BLaER1 (cell line): ENCODE measurements around the gene BSND.

Source experiments
- H3K27ac ChIP-seq: shearing (Covaris generic); formaldehyde crosslinking; 2 replicates; pipeline ENCODE4 v1.8.1; 2022
- H3K27me3 ChIP-seq: shearing (Covaris generic); formaldehyde crosslinking; 2 replicates; pipeline ENCODE4 v1.8.1; 2022
- H3K36me3 ChIP-seq: shearing (Covaris generic); formaldehyde crosslinking; 2 replicates; pipeline ENCODE4 v1.8.1; 2022
- H3K4me1 ChIP-seq: shearing (Covaris generic); formaldehyde crosslinking; 2 replicates; pipeline ENCODE4 v1.8.1; 2022
- H3K4me2 ChIP-seq: shearing (Covaris generic); formaldehyde crosslinking; 2 replicates; pipeline ENCODE4 v1.8.1; 2022
- H3K4me3 ChIP-seq: shearing (Covaris generic); formaldehyde crosslinking; 2 replicates; pipeline ENCODE4 v1.8.1; 2022
- H3K9ac ChIP-seq: shearing (Covaris generic); formaldehyde crosslinking; 2 replicates; pipeline ENCODE4 v1.8.1; 2022
- H3K9me3 ChIP-seq: shearing (Covaris generic); formaldehyde crosslinking; 2 replicates; pipeline ENCODE4 v1.8.1; 2022
- H4K20me1 ChIP-seq: shearing (Covaris generic); formaldehyde crosslinking; 2 replicates; pipeline ENCODE4 v1.8.1; 2022
- Cebpa-rat ChIP-seq: shearing (Covaris generic); IDR thresholded peaks from 2 replicates; pipeline ENCODE4 v1.8.1; 2022

The BSND gene

GRCh38 chr1:55052221-55053142 lies 53.7 kb downstream of the BSND start:
- no peaks in the 10 kb centered on the region for H3K27me3 ChIP-seq
- H3K4me3 ChIP-seq, result no peak overlapping the region
- H4K20me1 ChIP-seq, result no peaks in the 10 kb centered on the region
- no peak overlapping the region for H3K27ac ChIP-seq
- H3K9me3 ChIP-seq, result no peaks in the 10 kb centered on the region
- no peak overlapping the region for H3K9ac ChIP-seq
- TF ChIP-seq Cebpa-rat, result no peak
- H3K4me2 ChIP-seq, result no peak overlapping the region
- H3K4me1 ChIP-seq, result 0 out of 2 replicates have a peak, but pooled peaks cover 6% of the 10 kb centered on the region
- H3K36me3 ChIP-seq, result no peaks in the 10 kb centered on the region

- H3K4me1 ChIP-seq, result 0 out of 2 replicates have a peak, but pooled peaks cover 6% of the 10 kb centered on the region
- H3K9me3 ChIP-seq, result no peaks in the 10 kb centered on the region
- H3K36me3 ChIP-seq, result no peaks in the 10 kb centered on the region
- no peak overlapping the region for H3K4me3 ChIP-seq
- TF ChIP-seq Cebpa-rat, result no peak
- no peak overlapping the region for H3K4me2 ChIP-seq
- no peaks in the 10 kb centered on the region for H3K27me3 ChIP-seq
- H4K20me1 ChIP-seq, result no peaks in the 10 kb centered on the region
- no peak overlapping the region for H3K27ac ChIP-seq
- no peak overlapping the region for H3K9ac ChIP-seq
Observed at GRCh38 chr1:55053265-55053954, 54.7 kb downstream of the BSND start.

GRCh38 chr1:55054396-55054795 lies 55.7 kb downstream of the BSND start:
- H3K36me3 ChIP-seq, result no peaks in the 10 kb centered on the region
- no peak overlapping the region for H3K27ac ChIP-seq
- TF ChIP-seq Cebpa-rat, result no peak
- no peaks in the 10 kb centered on the region for H3K9me3 ChIP-seq
- H3K4me2 ChIP-seq, result no peak overlapping the region
- H3K27me3 ChIP-seq, result no peaks in the 10 kb centered on the region
- H3K9ac ChIP-seq, result no peak overlapping the region
- no peak overlapping the region for H3K4me3 ChIP-seq
- 0 out of 2 replicates have a peak, but pooled peaks cover 6% of the 10 kb centered on the region for H3K4me1 ChIP-seq
- no peaks in the 10 kb centered on the region for H4K20me1 ChIP-seq

GRCh38 chr1:55055084-55055882 lies 56.5 kb downstream of the BSND start:
- no peaks in the 10 kb centered on the region for H3K9me3 ChIP-seq

GRCh38 chr1:55055951-55056631 lies 57.4 kb downstream of the BSND start:
- H3K9ac ChIP-seq, result no peak overlapping the region
- H3K27me3 ChIP-seq, result no peaks in the 10 kb centered on the region
- H3K4me2 ChIP-seq, result no peak overlapping the region
- H3K36me3 ChIP-seq, result no peaks in the 10 kb centered on the region
- no peak for TF ChIP-seq Cebpa-rat
- no peaks in the 10 kb centered on the region for H3K9me3 ChIP-seq
- 0 out of 2 replicates have a peak, but pooled peaks cover 6% of the 10 kb centered on the region for H3K4me1 ChIP-seq
- H3K4me3 ChIP-seq, result no peak overlapping the region
- H4K20me1 ChIP-seq, result no peaks in the 10 kb centered on the region
- H3K27ac ChIP-seq, result no peak overlapping the region

More at GRCh38 chr1:55055084-55055882, 56.5 kb downstream of the BSND start:
- Histone ChIP-seq H3K27ac (no peak overlapping the region), H3K27me3 (no peaks in the 10 kb centered on the region), H4K20me1 (no peaks in the 10 kb centered on the region), H3K4me1 (0 out of 2 replicates have a peak, but pooled peaks cover 6% of the 10 kb centered on the region), H3K36me3 (no peaks in the 10 kb centered on the region), H3K4me2 (no peak overlapping the region), H3K9ac (no peak overlapping the region), H3K4me3 (no peak overlapping the region)
- no peak for TF ChIP-seq Cebpa-rat

GRCh38 chr1:55056632-55056992 lies 57.9 kb downstream of the BSND start:
- no peak overlapping the region for H3K9ac ChIP-seq
- TF ChIP-seq Cebpa-rat, result no peak

GRCh38 chr1:55057270-55057955 lies 58.7 kb downstream of the BSND start:
- H3K4me2 ChIP-seq, result no peak overlapping the region
- no peaks in the 10 kb centered on the region for H3K27me3 ChIP-seq
- no peaks in the 10 kb centered on the region for H3K9me3 ChIP-seq
- TF ChIP-seq Cebpa-rat, result no peak
- H3K4me1 ChIP-seq, result 0 out of 2 replicates have a peak, but pooled peaks cover 4% of the 10 kb centered on the region
- H3K9ac ChIP-seq, result no peak overlapping the region
- H4K20me1 ChIP-seq, result no peaks in the 10 kb centered on the region
- H3K27ac ChIP-seq, result no peak overlapping the region
- no peaks in the 10 kb centered on the region for H3K36me3 ChIP-seq
- no peak overlapping the region for H3K4me3 ChIP-seq

More at GRCh38 chr1:55056632-55056992, 57.9 kb downstream of the BSND start:
- Histone ChIP-seq H4K20me1 (no peaks in the 10 kb centered on the region), H3K36me3 (no peaks in the 10 kb centered on the region), H3K27me3 (no peaks in the 10 kb centered on the region), H3K9me3 (no peaks in the 10 kb centered on the region), H3K4me1 (0 out of 2 replicates have a peak, but pooled peaks cover 6% of the 10 kb centered on the region), H3K27ac (no peak overlapping the region), H3K4me2 (no peak overlapping the region), H3K4me3 (no peak overlapping the region)

- Histone ChIP-seq H3K4me3 (no peak overlapping the region), H3K27ac (no peak overlapping the region), H3K9ac (no peak overlapping the region), H3K36me3 (no peaks in the 10 kb centered on the region), H3K9me3 (no peaks in the 10 kb centered on the region), H3K4me2 (no peak overlapping the region), H3K4me1 (no peaks in the 10 kb centered on the region), H3K27me3 (no peaks in the 10 kb centered on the region), H4K20me1 (no peaks in the 10 kb centered on the region)
- no peak for TF ChIP-seq Cebpa-rat
Observed at GRCh38 chr1:55057956-55058298, 59.2 kb downstream of the BSND start.
